Measurements from ENCODE around the gene MVB12B.

- no peak for TF ChIP-seq CTCF (IDR thresholded peaks at IDR 0.05; ENCODE audit: insufficient read depth, low read length, poor library complexity, severe bottlenecking)
- TF ChIP-seq EZH2phosphoT487 (conservative IDR thresholded peaks at IDR 0.05; ENCODE audit: low read length): no peak
These were observed 189.9 kb downstream of the MVB12B start for GRCh38 chr9:126516561-126516935.

Measured in SU-DHL-6 (cell line).